ENCODE data around the gene PADI2.

PADI2 gene

GRCh38 chr1:17018849-17019248, 100.4 kb downstream of the PADI2 start:
- DNase-seq (ENCODE audit: low read depth): no peak

- no peak for DNase-seq (ENCODE audit: low read depth)
These were observed 101.8 kb downstream of the PADI2 start for GRCh38 chr1:17017435-17017834.
